CD4-positive, CD25-positive, alpha-beta regulatory T cell (primary cell): ENCODE measurements around the gene APOA4. TPM values are rescaled to one million over a fixed set of nuclear protein-coding genes. Genes with fewer than 3 reads are reported as not detected.
A peak's percentile ranks its signal among the peaks of the same experiment; 100 is the strongest.

Source experiments
- ATAC-seq, 2 donors: fragments of 150-1000 bp; cut with Tn5 transposase; one replicate each; pipeline ENCODE4 v1.10.0; 2021; ENCODE audit warnings: low read depth in 2 of 2, moderate number of reproducible peaks in 2 of 2, moderate library complexity in 1 of 2
- DNase-seq, 3 donors: peaks; one replicate each; pipeline versions ENCODE4 v3.0.0 to v3.0.0-alpha.2; 2012 to 2022; ENCODE audit warnings: mixed read lengths in 1 of 3
- H3K27ac ChIP-seq: one replicate; pipeline ENCODE4 v1.7.0; 2013; ENCODE audit warnings: mild to moderate bottlenecking, low read length; ENCODE audit not compliant: insufficient read depth, poor library complexity, severe bottlenecking
- H3K27me3 ChIP-seq: one replicate; pipeline ENCODE4 v1.7.0; 2013; ENCODE audit warnings: low read length; ENCODE audit not compliant: control insufficient read depth, insufficient read depth
- H3K36me3 ChIP-seq: one replicate; pipeline ENCODE4 v1.7.0; 2013; ENCODE audit warnings: mild to moderate bottlenecking, low read length, moderate library complexity; ENCODE audit not compliant: control insufficient read depth, insufficient read depth
- H3K4me1 ChIP-seq: 2 replicates; pipeline ENCODE4 v1.7.0; 2013; ENCODE audit warnings: mild to moderate bottlenecking, low read length; ENCODE audit not compliant: insufficient read depth, control insufficient read depth, poor library complexity, severe bottlenecking
- H3K4me3 ChIP-seq: one replicate; pipeline ENCODE4 v1.7.0; 2013; ENCODE audit warnings: low read depth, mild to moderate bottlenecking, low read length, moderate library complexity
- H3K9me3 ChIP-seq, 2 experiments: 1 replicate in 1 of 2; 2 replicates in 1 of 2; pipeline ENCODE4 v1.7.0; 2013; ENCODE audit warnings: low read length in 2 of 2, mild to moderate bottlenecking in 1 of 2, moderate library complexity in 1 of 2; ENCODE audit not compliant: control insufficient read depth in 2 of 2
- H3K27ac Mint-ChIP-seq, 3 donors: one replicate each; pipeline ENCODE4 v1.8.0; 2020 to 2022; ENCODE audit warnings: mild to moderate bottlenecking in 3 of 3, mixed read lengths in 3 of 3, moderate library complexity in 2 of 3
- H3K27me3 Mint-ChIP-seq: one replicate; pipeline ENCODE4 v1.8.0; 2022; ENCODE audit warnings: mild to moderate bottlenecking, mixed read lengths
- H3K36me3 Mint-ChIP-seq: one replicate; pipeline ENCODE4 v1.8.0; 2020; ENCODE audit warnings: mixed read lengths
- H3K4me1 Mint-ChIP-seq, 4 donors: one replicate each; pipeline ENCODE4 v1.8.0; 2020 to 2022; ENCODE audit warnings: mixed read lengths in 4 of 4, mild to moderate bottlenecking in 1 of 4
- H3K4me3 Mint-ChIP-seq, 4 donors: one replicate each; pipeline ENCODE4 v1.8.0; 2020 to 2022; ENCODE audit warnings: mild to moderate bottlenecking in 4 of 4, mixed read lengths in 4 of 4, moderate library complexity in 3 of 4
- H3K9me3 Mint-ChIP-seq, 7 donors: one replicate each; pipeline ENCODE4 v1.8.0; 2020 to 2022; ENCODE audit warnings: mixed read lengths in 7 of 7, mild to moderate bottlenecking in 3 of 7, moderate library complexity in 2 of 7
- polyA plus RNA-seq, 4 donors: library from polyadenylated mRNA; unstranded; fragments of 300-500 nt; fragmentation: Illumina TruSeq; gene quantifications; one replicate each; pipeline ENCODE4 v1.2.3, GENCODE V29; 2021
- total RNA-seq: library from RNA; stranded (reverse); gene quantifications from one replicate; pipeline ENCODE4 v1.2.3, GENCODE V29; 2022

The APOA4 gene
- total and polyA plus RNA-seq, 5 donors from 2014 or later: not detected

DNA sequence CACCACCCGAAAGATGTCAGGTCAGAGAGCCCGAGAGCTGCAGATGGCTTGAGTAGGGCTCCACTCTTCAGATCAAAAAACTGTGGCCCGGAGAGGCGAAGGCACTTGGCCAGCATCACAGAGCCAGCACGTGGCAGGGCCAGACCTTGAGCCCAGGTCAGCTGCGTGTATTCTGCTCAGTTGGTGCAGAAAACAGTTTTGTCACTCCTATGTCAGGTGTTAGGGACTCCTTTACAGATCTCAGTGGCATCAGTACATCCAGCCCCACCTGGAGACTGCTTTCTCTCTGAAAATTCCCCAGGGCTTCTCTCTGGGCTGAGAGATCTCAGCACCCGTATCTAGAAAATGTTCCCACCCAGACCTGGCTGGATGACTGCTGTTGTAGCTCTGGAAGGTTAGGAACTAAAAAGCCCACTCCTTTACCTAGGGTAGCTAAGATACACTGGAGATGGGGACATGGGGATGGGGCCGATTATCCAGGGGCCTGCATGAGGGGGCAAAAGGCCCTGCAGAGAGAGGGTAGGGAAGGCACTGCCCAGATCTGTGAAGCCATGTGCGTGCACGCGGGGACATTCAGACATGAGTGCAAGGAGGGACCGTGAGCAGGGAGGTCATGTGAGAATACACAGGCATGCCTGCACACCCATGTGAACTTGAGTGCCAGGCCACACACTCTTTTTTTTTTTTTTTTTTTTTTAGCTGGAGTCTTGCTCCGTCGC, 10.9 kb upstream of the APOA4 start:
- ATAC-seq (no peak), DNase-seq (no peak)
- peaks cover 0 to 23% (median 11%) of the 10 kb centered on the region in 4 donors for H3K4me1 Mint-ChIP-seq
- no peaks in the 10 kb centered on the region for H3K9me3 ChIP-seq
- no peaks in the 10 kb centered on the region for H3K36me3 Mint-ChIP-seq
- H3K27me3 Mint-ChIP-seq: no peaks in the 10 kb centered on the region
- no peaks in the 10 kb centered on the region for H3K27me3 ChIP-seq
- peaks cover 10% of the 10 kb centered on the region for H3K4me1 ChIP-seq
- H3K9me3 Mint-ChIP-seq: no peaks in the 10 kb centered on the region
- H3K4me3 Mint-ChIP-seq: no peak overlapping the region
- peak overlapping the region in 1 of 3 donors; percentile 26 for H3K27ac Mint-ChIP-seq
- H3K4me3 ChIP-seq: no peak overlapping the region
- no peaks in the 10 kb centered on the region for H3K36me3 ChIP-seq
- no peak overlapping the region for H3K27ac ChIP-seq

- Mint-ChIP-seq H3K27me3 (no peaks in the 10 kb centered on the region), H3K9me3 (no peaks in the 10 kb centered on the region), H3K4me3 (peak overlapping the region in 1 of 4 donors; percentile 43), H3K27ac (peak overlapping the region in 1 of 3 donors; percentile 26), H3K36me3 (no peaks in the 10 kb centered on the region), H3K4me1 (peaks cover 0 to 23% (median 11%) of the 10 kb centered on the region in 4 donors)
- Histone ChIP-seq H3K4me3 (no peak overlapping the region), H3K4me1 (peaks cover 10% of the 10 kb centered on the region), H3K9me3 (no peaks in the 10 kb centered on the region), H3K36me3 (no peaks in the 10 kb centered on the region), H3K27me3 (no peaks in the 10 kb centered on the region), H3K27ac (no peak overlapping the region)
- ATAC-seq (no peak), DNase-seq (no peak)
These were observed 10.3 kb upstream of the APOA4 start for GRCh38 chr11:116833491-116833815.

DNA sequence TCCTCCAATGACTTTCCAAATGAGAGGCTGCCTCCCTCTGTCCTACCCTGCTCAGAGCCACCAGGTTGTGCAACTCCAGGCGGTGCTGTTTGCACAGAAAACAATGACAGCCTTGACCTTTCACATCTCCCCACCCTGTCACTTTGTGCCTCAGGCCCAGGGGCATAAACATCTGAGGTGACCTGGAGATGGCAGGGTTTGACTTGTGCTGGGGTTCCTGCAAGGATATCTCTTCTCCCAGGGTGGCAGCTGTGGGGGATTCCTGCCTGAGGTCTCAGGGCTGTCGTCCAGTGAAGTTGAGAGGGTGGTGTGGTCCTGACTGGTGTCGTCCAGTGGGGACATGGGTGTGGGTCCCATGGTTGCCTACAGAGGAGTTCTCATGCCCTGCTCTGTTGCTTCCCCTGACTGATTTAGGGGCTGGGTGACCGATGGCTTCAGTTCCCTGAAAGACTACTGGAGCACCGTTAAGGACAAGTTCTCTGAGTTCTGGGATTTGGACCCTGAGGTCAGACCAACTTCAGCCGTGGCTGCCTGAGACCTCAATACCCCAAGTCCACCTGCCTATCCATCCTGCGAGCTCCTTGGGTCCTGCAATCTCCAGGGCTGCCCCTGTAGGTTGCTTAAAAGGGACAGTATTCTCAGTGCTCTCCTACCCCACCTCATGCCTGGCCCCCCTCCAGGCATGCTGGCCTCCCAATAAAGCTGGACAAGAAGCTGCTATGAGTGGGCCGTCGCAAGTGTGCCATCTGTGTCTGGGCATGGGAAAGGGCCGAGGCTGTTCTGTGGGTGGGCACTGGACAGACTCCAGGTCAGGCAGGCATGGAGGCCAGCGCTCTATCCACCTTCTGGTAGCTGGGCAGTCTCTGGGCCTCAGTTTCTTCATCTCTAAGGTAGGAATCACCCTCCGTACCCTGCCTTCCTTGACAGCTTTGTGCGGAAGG, 9.5 kb upstream of the APOA4 start:
- peak overlapping the region in 1 of 3 donors; percentile 26 for H3K27ac Mint-ChIP-seq
- H3K36me3 Mint-ChIP-seq: no peaks in the 10 kb centered on the region
- H3K4me3 ChIP-seq: no peak overlapping the region
- no peaks in the 10 kb centered on the region for H3K27me3 ChIP-seq
- no peak overlapping the region for H3K4me3 Mint-ChIP-seq
- no peaks in the 10 kb centered on the region for H3K36me3 ChIP-seq
- ATAC-seq: no peak
- no peaks in the 10 kb centered on the region for H3K27me3 Mint-ChIP-seq
- no peaks in the 10 kb centered on the region for H3K9me3 Mint-ChIP-seq
- no peak for DNase-seq
- no peak overlapping the region for H3K27ac ChIP-seq
- peaks cover 10% of the 10 kb centered on the region for H3K4me1 ChIP-seq
- peaks cover 0 to 19% (median 11%) of the 10 kb centered on the region in 4 donors for H3K4me1 Mint-ChIP-seq
- H3K9me3 ChIP-seq: no peaks in the 10 kb centered on the region

DNA sequence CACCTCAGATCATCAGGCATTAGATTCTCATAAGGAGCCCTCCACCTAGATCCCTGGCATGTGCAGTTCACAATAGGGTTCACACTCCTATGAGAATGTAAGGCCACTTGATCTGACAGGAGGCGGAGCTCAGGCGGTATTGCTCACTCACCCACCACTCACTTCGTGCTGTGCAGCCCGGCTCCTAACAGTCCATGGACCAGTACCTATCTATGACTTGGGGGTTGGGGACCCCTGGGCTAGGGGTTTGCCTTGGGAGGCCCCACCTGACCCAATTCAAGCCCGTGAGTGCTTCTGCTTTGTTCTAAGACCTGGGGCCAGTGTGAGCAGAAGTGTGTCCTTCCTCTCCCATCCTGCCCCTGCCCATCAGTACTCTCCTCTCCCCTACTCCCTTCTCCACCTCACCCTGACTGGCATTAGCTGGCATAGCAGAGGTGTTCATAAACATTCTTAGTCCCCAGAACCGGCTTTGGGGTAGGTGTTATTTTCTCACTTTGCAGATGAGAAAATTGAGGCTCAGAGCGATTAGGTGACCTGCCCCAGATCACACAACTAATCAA, 8.8 kb upstream of the APOA4 start:
- no peak overlapping the region for H3K4me3 ChIP-seq
- ATAC-seq: no peak
- Mint-ChIP-seq H3K4me1 (peaks cover 0 to 19% (median 11%) of the 10 kb centered on the region in 4 donors), H3K4me3 (no peak overlapping the region), H3K36me3 (no peaks in the 10 kb centered on the region), H3K27ac (no peak overlapping the region), H3K27me3 (no peaks in the 10 kb centered on the region), H3K9me3 (no peaks in the 10 kb centered on the region)
- H3K4me1 ChIP-seq: peaks cover 10% of the 10 kb centered on the region
- no peaks in the 10 kb centered on the region for H3K36me3 ChIP-seq
- DNase-seq: no peak
- H3K9me3 ChIP-seq: no peaks in the 10 kb centered on the region
- H3K27me3 ChIP-seq: no peaks in the 10 kb centered on the region
- H3K27ac ChIP-seq: no peak overlapping the region

DNA sequence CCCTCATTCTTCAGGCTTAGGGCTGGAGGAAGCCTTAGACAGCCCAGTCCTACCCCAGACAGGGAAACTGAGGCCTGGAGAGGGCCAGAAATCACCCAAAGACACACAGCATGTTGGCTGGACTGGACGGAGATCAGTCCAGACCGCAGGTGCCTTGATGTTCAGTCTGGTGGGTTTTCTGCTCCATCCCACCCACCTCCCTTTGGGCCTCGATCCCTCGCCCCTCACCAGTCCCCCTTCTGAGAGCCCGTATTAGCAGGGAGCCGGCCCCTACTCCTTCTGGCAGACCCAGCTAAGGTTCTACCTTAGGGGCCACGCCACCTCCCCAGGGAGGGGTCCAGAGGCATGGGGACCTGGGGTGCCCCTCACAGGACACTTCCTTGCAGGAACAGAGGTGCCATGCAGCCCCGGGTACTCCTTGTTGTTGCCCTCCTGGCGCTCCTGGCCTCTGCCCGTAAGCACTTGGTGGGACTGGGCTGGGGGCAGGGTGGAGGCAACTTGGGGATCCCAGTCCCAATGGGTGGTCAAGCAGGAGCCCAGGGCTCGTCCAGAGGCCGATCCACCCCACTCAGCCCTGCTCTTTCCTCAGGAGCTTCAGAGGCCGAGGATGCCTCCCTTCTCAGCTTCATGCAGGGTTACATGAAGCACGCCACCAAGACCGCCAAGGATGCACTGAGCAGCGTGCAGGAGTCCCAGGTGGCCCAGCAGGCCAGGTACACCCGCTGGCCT, 7.2 kb upstream of the APOA4 start:
- no peak overlapping the region for H3K4me3 Mint-ChIP-seq
- ATAC-seq: no peak
- H3K36me3 Mint-ChIP-seq: no peaks in the 10 kb centered on the region

DNA sequence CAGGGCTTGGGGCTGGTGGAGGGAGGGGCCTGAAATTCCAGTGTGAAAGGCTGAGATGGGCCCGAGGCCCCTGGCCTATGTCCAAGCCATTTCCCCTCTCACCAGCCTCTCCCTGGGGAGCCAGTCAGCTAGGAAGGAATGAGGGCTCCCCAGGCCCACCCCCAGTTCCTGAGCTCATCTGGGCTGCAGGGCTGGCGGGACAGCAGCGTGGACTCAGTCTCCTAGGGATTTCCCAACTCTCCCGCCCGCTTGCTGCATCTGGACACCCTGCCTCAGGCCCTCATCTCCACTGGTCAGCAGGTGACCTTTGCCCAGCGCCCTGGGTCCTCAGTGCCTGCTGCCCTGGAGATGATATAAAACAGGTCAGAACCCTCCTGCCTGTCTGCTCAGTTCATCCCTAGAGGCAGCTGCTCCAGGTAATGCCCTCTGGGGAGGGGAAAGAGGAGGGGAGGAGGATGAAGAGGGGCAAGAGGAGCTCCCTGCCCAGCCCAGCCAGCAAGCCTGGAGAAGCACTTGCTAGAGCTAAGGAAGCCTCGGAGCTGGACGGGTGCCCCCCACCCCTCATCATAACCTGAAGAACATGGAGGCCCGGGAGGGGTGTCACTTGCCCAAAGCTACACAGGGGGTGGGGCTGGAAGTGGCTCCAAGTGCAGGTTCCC, 6.5 kb upstream of the APOA4 start, which contains the start of gene APOC3:
APOC3 (plus strand) TSS at position 383 of the 659 bp plus-strand sequence. CDS start 676 bp downstream, outside the sequence.
- Histone ChIP-seq H3K4me3 (no peak within 1 kb of the TSS), H3K9me3 (no peaks in the 10 kb centered on the region), H3K27me3 (no peaks in the 10 kb centered on the region), H3K27ac (no peak within 1 kb of the TSS), H3K36me3 (no peaks in the 10 kb centered on the region), H3K4me1 (no peaks in the 10 kb centered on the region)
- no peak within 1 kb of the TSS for H3K4me3 Mint-ChIP-seq
- ATAC-seq (no peak), DNase-seq (no peak)
- no peaks in the 10 kb centered on the region for H3K27me3 Mint-ChIP-seq
- H3K9me3 Mint-ChIP-seq: no peaks in the 10 kb centered on the region
- H3K36me3 Mint-ChIP-seq: no peaks in the 10 kb centered on the region
- no peak within 1 kb of the TSS for H3K27ac Mint-ChIP-seq
- H3K4me1 Mint-ChIP-seq: peaks cover 0 to 4% (median under 1%) of the 10 kb centered on the region in 4 donors

More for the DNA sequence above, 7.2 kb upstream of the APOA4 start:
- H3K36me3 ChIP-seq: no peaks in the 10 kb centered on the region
- no peaks in the 10 kb centered on the region for H3K9me3 Mint-ChIP-seq
- DNase-seq: no peak
- H3K4me1 ChIP-seq: peaks cover 2% of the 10 kb centered on the region
- no peaks in the 10 kb centered on the region for H3K9me3 ChIP-seq
- no peak overlapping the region for H3K27ac ChIP-seq
- H3K27ac Mint-ChIP-seq: no peak overlapping the region
- no peaks in the 10 kb centered on the region for H3K27me3 ChIP-seq
- no peaks in the 10 kb centered on the region for H3K27me3 Mint-ChIP-seq
- H3K4me1 Mint-ChIP-seq: peaks cover 0 to 11% (median 5%) of the 10 kb centered on the region in 4 donors
- H3K4me3 ChIP-seq: no peak overlapping the region
